ENCODE data around the gene HOXD8.

- no peak for TF ChIP-seq TAF1 (IDR thresholded peaks at IDR 0.05; ENCODE audit: borderline replicate concordance, insufficient read depth, low read length)
- no peak for TF ChIP-seq POLR2AphosphoS5 (IDR thresholded peaks at IDR 0.05; ENCODE audit: low read depth, low read length)
- no peak for TF ChIP-seq SIN3A (IDR thresholded peaks at IDR 0.05; ENCODE audit: borderline replicate concordance, insufficient read depth, low read length)
These were observed 31.6 kb upstream of the HOXD8 start for GRCh38 chr2:176097820-176098365.
